Measurements from ENCODE around the gene NT5M. TPM values are rescaled to one million over a fixed set of nuclear protein-coding genes. Genes with fewer than 3 reads are reported as not detected.
"Not testable (repeated sequence)": the region's sequence is repeated elsewhere in the genome, so short reads cannot be mapped to it uniquely, and the experiment has no call there.

The NT5M gene
- total RNA-seq, 4 donors from 2014 or later: 3.7 to 15.7 (median 8.0) TPM

GRCh38 chr17:17298108-17298507 is 5.1 kb upstream of the NT5M start:
- ATAC-seq: no peak
- intact Hi-C loops (cut with DNase I; ENCODE audit: low total_unique reads) (no loop called here), in situ Hi-C loops (cut with MboI; ENCODE audit: low sequenced_read_pairs in 4 of 4) (loop anchor here in 1 of 4 donors (25.0 kb wide), 1 partner anchor 286 kb away; no protein-coding TSS in a partner anchor)
- Histone ChIP-seq H3K4me1 (peaks cover 5 to 12% of the 10 kb centered on the region in 2 donors), H3K9me3 (no peaks in the 10 kb centered on the region), H3K36me3 (no peaks in the 10 kb centered on the region), H3K4me3 (no peak overlapping the region), H3K27ac (no peak overlapping the region), H3K27me3 (peaks cover 9 to 14% (median 9%) of the 10 kb centered on the region in 3 donors)
- no peak for TF ChIP-seq POLR2A (IDR thresholded peaks at IDR 0.05)
- no peak for DNase-seq

- Histone ChIP-seq H3K36me3 (no peaks in the 10 kb centered on the region), H3K4me1 (peaks cover 9 to 12% of the 10 kb centered on the region in 2 donors), H3K4me3 (peak overlapping the region; percentile 30 to 40 (median 38)), H3K9me3 (no peaks in the 10 kb centered on the region), H3K27ac (no peak overlapping the region), H3K27me3 (peaks cover 9 to 14% (median 9%) of the 10 kb centered on the region in 3 donors)
- in situ Hi-C loops (cut with MboI; ENCODE audit: low sequenced_read_pairs in 4 of 4): no loop called here
- no peak for DNase-seq
- intact Hi-C loops (cut with DNase I; ENCODE audit: low total_unique reads): no loop called here
- no peak for TF ChIP-seq POLR2A (IDR thresholded peaks at IDR 0.05)
- TF ChIP-seq, protein P1, sequence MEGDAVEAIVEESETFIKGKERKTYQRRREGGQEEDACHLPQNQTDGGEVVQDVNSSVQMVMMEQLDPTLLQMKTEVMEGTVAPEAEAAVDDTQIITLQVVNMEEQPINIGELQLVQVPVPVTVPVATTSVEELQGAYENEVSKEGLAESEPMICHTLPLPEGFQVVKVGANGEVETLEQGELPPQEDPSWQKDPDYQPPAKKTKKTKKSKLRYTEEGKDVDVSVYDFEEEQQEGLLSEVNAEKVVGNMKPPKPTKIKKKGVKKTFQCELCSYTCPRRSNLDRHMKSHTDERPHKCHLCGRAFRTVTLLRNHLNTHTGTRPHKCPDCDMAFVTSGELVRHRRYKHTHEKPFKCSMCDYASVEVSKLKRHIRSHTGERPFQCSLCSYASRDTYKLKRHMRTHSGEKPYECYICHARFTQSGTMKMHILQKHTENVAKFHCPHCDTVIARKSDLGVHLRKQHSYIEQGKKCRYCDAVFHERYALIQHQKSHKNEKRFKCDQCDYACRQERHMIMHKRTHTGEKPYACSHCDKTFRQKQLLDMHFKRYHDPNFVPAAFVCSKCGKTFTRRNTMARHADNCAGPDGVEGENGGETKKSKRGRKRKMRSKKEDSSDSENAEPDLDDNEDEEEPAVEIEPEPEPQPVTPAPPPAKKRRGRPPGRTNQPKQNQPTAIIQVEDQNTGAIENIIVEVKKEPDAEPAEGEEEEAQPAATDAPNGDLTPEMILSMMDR (IDR thresholded peaks at IDR 0.05 in 4 of 5, conservative IDR thresholded peaks at IDR 0.05 in 1 of 5): no peak
- no peak for ATAC-seq
Measured at GRCh38 chr17:17300624-17301568, 2.3 kb upstream of the NT5M start.

DNA sequence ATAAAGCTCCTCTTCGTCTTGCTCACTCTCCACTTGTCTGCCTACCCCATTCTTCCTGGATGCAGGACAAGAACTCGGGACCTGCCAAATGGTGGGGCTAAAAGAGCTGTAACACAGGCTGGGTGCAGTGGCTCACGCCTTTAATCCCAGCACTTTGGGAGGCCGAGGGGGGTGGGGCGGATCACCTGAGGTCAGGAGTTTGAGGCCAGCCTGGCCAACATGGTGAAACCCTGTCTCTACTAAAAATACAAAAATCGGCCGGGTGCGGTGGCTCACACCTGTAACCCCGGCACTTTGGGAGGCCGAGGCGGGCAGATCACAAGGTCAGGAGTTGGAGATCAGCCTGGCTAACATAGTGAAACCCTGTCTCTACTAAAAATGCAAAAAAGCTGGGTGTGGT is 1.5 kb upstream of the NT5M start:
- H3K9me3 ChIP-seq; H3K36me3 ChIP-seq; intact Hi-C loops (cut with DNase I; ENCODE audit: low total_unique reads); ATAC-seq; H3K27ac ChIP-seq; H3K4me3 ChIP-seq; in situ Hi-C loops (cut with MboI; ENCODE audit: low sequenced_read_pairs in 4 of 4); DNase-seq: not testable (repeated sequence)
- Histone ChIP-seq H3K27me3 (peaks cover 9 to 14% (median 9%) of the 10 kb centered on the region in 3 donors), H3K4me1 (peaks cover 9 to 12% of the 10 kb centered on the region in 2 donors)

DNA sequence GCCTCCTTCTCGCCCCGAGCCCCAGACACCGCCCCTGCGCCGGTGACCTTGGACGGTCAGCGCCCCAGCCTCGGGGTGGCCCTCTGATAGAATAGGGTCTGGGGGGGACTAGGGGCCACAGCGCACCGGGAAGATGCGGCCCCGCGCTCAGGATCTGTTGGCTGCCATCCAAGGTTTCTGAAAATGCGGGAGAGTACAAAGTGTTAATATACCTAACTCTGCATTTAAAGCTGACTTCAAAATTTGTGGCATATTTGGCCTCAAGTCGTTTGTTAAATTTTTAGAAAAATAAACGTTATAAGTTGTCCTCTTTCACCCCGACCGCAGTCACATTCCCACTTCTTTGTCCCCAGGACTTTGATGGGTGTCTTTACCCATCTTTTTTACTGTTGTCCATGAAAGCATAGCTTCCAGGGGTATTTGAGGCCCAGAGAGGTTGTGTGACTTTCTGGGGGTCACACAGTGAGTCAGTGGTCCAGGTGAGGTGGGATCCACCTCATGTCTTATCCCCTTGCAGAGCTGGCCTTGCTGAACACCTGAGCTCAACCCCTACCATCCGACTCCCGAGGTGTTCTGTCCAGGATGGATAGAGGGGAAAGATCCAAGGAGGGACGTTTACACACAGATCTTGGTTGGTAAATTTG is 796 bp downstream of the NT5M start:
- intact Hi-C loops (cut with DNase I; ENCODE audit: low total_unique reads): no loop called here
- Histone ChIP-seq H3K27me3 (peaks cover 9 to 14% (median 9%) of the 10 kb centered on the region in 3 donors), H3K4me3 (peak overlapping the region; percentile 58 to 81 (median 70)), H3K9me3 (no peaks in the 10 kb centered on the region), H3K36me3 (no peaks in the 10 kb centered on the region), H3K4me1 (peaks cover 9 to 12% of the 10 kb centered on the region in 2 donors), H3K27ac (peak overlapping the region; percentile 48 to 74 (median 54))
- TF ChIP-seq, protein P1 (IDR thresholded peaks at IDR 0.05 in 4 of 5, conservative IDR thresholded peaks at IDR 0.05 in 1 of 5): no peak
- no peak for TF ChIP-seq POLR2A (IDR thresholded peaks at IDR 0.05)
- ATAC-seq: no peak
- in situ Hi-C loops (cut with MboI; ENCODE audit: low sequenced_read_pairs in 4 of 4): no loop called here
- DNase-seq: no peak

DNA sequence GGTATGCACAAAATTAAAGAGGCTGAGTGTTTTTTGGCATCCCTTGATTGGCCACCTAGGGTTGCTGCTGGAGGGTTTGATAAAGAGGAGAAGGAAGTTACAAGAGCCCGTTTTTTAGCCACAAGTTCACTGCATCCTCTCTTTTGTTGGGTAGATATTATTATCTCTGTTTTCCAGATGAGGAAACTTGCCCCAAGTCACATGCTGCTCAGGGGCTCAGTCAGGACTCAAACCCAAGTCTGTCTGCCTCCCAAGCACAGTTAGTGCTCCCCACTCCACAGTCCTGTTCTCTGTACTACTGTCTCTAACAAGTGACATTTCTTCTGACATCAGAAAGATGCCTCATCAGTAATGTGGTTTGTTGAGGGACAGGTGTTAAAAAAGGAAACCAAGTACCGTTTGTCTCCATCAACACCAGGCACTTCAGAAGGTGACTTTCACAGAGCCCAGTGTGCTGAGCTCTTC is 1.4 kb downstream of the NT5M start:
- intact Hi-C loops (cut with DNase I; ENCODE audit: low total_unique reads): no loop called here
- H3K4me1 ChIP-seq: peaks cover 9 to 12% of the 10 kb centered on the region in 2 donors
- H3K27me3 ChIP-seq: peaks cover 9 to 14% (median 9%) of the 10 kb centered on the region in 3 donors
- no peak for TF ChIP-seq POLR2A (IDR thresholded peaks at IDR 0.05)
- ATAC-seq (no peak), DNase-seq (no peak)
- H3K36me3 ChIP-seq: no peaks in the 10 kb centered on the region
- in situ Hi-C loops (cut with MboI; ENCODE audit: low sequenced_read_pairs in 4 of 4): no loop called here
- H3K27ac ChIP-seq: no peak overlapping the region
- no peaks in the 10 kb centered on the region for H3K9me3 ChIP-seq
- H3K4me3 ChIP-seq: no peak overlapping the region

Data from gastrocnemius medialis (tissue), 4 donors.